Mucosa of descending colon (tissue), 3 donors: ENCODE results near the gene FBLN1. TPM values are rescaled to one million over a fixed set of nuclear protein-coding genes. Genes with fewer than 3 reads are reported as not detected.

Source experiments
- ATAC-seq: fragments of 200-7000 bp; cut with Tn5 transposase; one replicate; pipeline ENCODE4 v1.9.1; 2020; ENCODE audit warnings: mild to moderate bottlenecking, moderate library complexity
- DNase-seq, 3 donors: peaks; one replicate each; pipeline ENCODE4 v3.0.0-alpha.2; 2020
- H3K36me3 ChIP-seq: fragments of 200-600 bp; one replicate; pipeline ENCODE4 v1.8.0; 2021; ENCODE audit warnings: low read depth, mild to moderate bottlenecking
- H3K4me1 ChIP-seq: fragments of 200-600 bp; one replicate; pipeline ENCODE4 v1.8.0; 2021; ENCODE audit warnings: low read depth, mild to moderate bottlenecking
- H3K4me3 ChIP-seq: fragments of 200-600 bp; one replicate; pipeline ENCODE4 v1.8.0; 2021; ENCODE audit warnings: mild to moderate bottlenecking
- H3K9me3 ChIP-seq: fragments of 200-600 bp; one replicate; pipeline ENCODE4 v1.8.0; 2021; ENCODE audit warnings: mild to moderate bottlenecking
- intact Hi-C, 2 donors: fragments of 100-400 bp; cut with DNase I in 1 of 2; cut with micrococcal nuclease in 1 of 2; formaldehyde crosslinking; loops; one replicate each; pipeline versions ENCODE4 v1.11.0 to v1.11.1; 2022; cut with DNase I, micrococcal nuclease
- total RNA-seq, 3 donors: library from RNA; stranded (reverse); fragmentation: NEBNext Ultra II Directional in 2 of 3; extraction: Animal tissue kit (Norgen Biotek cat#: 25700) in 2 of 3; gene quantifications; one replicate each; pipeline versions ENCODE4 v1.2.1 to v1.2.4, GENCODE V29; 2021 to 2023
- TF ChIP-seq, protein P1 (sequence below): fragments of 200-600 bp; IDR thresholded peaks from one replicate; pipeline ENCODE4 v1.8.0; 2022; ENCODE audit warnings: antibody characterized with exemption, mild to moderate bottlenecking
- donor health status: DM: no; HTN: no; CAD: no; lungs with moderate emphysema.
- donor health status: DM: no; HTN: no; CAD: no.
- donor health status: DM: no; HTN: yes; CAD: no.

FBLN1 gene
- total RNA-seq, 3 donors from 2014 or later: 34.1 to 198 (median 88.3) TPM

- no peak for ATAC-seq
- Histone ChIP-seq H3K4me3 (no peak overlapping the region), H3K4me1 (no peaks in the 10 kb centered on the region), H3K36me3 (no peaks in the 10 kb centered on the region), H3K9me3 (no peaks in the 10 kb centered on the region)
- DNase-seq: no peak
- intact Hi-C loops: no loop called here
- TF ChIP-seq, protein P1, sequence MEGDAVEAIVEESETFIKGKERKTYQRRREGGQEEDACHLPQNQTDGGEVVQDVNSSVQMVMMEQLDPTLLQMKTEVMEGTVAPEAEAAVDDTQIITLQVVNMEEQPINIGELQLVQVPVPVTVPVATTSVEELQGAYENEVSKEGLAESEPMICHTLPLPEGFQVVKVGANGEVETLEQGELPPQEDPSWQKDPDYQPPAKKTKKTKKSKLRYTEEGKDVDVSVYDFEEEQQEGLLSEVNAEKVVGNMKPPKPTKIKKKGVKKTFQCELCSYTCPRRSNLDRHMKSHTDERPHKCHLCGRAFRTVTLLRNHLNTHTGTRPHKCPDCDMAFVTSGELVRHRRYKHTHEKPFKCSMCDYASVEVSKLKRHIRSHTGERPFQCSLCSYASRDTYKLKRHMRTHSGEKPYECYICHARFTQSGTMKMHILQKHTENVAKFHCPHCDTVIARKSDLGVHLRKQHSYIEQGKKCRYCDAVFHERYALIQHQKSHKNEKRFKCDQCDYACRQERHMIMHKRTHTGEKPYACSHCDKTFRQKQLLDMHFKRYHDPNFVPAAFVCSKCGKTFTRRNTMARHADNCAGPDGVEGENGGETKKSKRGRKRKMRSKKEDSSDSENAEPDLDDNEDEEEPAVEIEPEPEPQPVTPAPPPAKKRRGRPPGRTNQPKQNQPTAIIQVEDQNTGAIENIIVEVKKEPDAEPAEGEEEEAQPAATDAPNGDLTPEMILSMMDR: no peak
Measured at GRCh38 chr22:45529971-45530575, 27.4 kb downstream of the FBLN1 start.

DNA sequence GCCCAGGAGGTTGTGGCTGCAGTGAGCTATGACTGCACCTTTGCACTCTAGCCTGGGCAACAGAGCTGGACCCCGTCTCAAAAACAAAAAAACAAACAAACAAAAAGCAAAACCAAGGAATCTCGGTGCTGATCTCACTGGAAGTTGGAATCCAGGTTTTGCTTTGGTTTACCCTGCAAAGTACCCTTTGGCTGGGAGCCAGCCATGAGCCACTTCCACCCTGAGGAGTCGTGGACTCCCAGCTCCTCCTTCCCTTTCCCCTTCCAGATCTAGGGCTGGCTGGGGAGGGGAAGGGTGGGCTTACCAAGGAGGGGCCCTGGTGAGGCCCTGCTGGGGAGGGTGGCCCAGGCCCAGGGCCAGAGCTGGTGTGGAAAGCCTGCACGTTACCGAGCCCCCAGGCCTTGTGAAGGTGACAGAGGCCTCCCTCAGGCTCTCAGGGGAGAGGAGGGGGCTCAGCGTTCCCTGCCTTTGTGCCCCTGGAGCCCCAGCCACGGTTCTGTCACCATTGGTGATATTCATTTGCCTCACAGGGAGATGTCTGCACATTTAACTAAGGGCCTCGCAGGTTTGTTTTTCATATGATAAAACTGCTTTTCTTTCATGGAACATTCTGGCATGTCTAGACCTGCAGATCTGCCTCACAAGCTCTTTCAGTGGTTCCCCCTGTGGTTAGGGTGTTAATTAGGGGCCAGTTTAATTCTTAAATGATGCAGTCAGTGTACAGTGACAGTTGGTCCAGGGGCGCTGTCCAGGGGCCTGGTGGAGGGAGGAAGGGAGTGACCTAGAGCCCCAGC, 29.0 kb downstream of the FBLN1 start:
- intact Hi-C loops: no loop called here
- TF ChIP-seq, protein P1: no peak

DNA sequence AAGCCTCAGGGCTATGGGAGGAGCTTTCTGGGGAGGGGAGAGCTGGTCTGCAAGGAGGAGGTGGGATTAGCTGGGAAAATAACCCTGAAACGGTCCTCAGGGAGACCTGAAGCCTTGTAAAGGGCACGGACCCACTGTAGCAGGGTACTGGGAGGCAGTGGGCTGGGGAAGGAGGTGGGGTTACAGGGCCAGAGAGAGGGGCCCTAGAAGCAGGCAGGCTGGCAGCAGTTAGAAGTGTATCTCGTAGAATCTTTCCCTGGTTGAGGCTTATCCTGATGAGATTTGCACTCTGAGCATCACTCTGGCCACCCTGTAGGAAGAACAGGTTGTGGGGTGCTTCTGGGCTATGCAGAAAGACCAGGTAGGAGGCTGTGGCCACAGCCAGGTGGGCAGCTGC, 29.6 kb downstream of the FBLN1 start:
- ATAC-seq (no peak), DNase-seq (no peak)
- Histone ChIP-seq H3K36me3 (no peaks in the 10 kb centered on the region), H3K4me3 (no peak overlapping the region), H3K9me3 (no peaks in the 10 kb centered on the region), H3K4me1 (no peaks in the 10 kb centered on the region)
- TF ChIP-seq, protein P1: no peak
- intact Hi-C loops: no loop called here

More for the DNA sequence above, 29.0 kb downstream of the FBLN1 start:
- DNase-seq: no peak
- H3K9me3 ChIP-seq: no peaks in the 10 kb centered on the region
- H3K4me1 ChIP-seq: no peaks in the 10 kb centered on the region
- no peak for ATAC-seq
- no peaks in the 10 kb centered on the region for H3K36me3 ChIP-seq
- no peak overlapping the region for H3K4me3 ChIP-seq

GRCh38 chr22:45533703-45534102, 31.0 kb downstream of the FBLN1 start:
- H3K9me3 ChIP-seq: no peaks in the 10 kb centered on the region
- DNase-seq: no peak
- H3K36me3 ChIP-seq: no peaks in the 10 kb centered on the region
- TF ChIP-seq, protein P1: no peak
- no peak for ATAC-seq
- peaks cover 2% of the 10 kb centered on the region for H3K4me1 ChIP-seq
- intact Hi-C loops: no loop called here
- H3K4me3 ChIP-seq: no peak overlapping the region

DNA sequence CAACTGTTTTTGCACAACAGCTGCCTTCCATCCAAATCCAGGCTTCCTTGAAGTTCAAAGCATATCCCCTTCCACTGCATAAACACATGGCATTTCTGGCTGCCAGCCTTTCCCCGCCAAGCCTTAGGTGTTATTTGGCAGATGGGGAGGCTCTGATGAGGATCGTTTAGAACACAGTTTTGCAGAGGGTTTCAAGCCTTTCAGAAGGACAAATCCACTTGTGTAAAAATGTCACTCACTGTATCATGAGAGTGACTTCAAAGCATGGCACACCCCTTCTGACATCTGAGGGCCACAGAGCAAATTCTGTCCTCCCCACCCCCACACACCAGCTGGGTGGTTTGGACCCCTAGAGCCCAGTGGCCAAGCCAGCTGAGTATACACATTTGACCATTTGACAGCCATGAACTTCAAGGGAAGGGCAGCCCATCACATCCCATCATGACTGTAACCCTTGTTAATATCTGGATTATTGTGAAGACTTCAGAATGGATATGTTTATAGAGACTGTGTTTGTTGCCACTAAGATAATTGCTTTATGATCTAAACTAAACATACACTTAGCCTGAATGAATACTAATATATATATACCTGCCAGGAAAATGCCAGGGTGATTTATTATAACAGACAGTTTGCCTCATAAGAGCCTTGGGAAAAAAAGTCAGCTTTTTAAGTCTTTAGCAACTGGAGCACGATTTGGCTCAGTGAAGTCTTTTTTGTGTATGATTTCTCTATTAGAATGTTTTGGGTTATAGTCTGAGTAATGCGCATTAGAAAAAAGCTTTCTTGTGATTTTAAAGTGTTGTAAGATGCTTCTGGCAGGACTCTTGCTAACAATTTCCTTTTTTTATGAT, 31.9 kb downstream of the FBLN1 start:
- ATAC-seq (peak; percentile 28), DNase-seq (no peak)
- H3K4me1 ChIP-seq: peaks cover 2% of the 10 kb centered on the region
- H3K9me3 ChIP-seq: no peaks in the 10 kb centered on the region
- intact Hi-C loops: no loop called here
- TF ChIP-seq, protein P1: no peak
- no peaks in the 10 kb centered on the region for H3K36me3 ChIP-seq
- no peak overlapping the region for H3K4me3 ChIP-seq
